ENCODE results near the gene RNF2. TPM values are rescaled to one million over a fixed set of nuclear protein-coding genes. Genes with fewer than 3 reads are reported as not detected.

The RNF2 gene
- total RNA-seq, 1 donor from 2014 or later = 21.5 TPM

- DNase-seq (ENCODE audit: low read depth, low spot score) = no peak
Observed at GRCh38 chr1:185091480-185091879, 46.1 kb downstream of the RNF2 start.

- DNase-seq (ENCODE audit: low read depth, low spot score) = no peak
Observed at GRCh38 chr1:185094761-185095160, 49.4 kb downstream of the RNF2 start.

- DNase-seq (ENCODE audit: low read depth, low spot score) = peak; percentile 7
Observed at GRCh38 chr1:185096531-185096930, 51.2 kb downstream of the RNF2 start.

DNA sequence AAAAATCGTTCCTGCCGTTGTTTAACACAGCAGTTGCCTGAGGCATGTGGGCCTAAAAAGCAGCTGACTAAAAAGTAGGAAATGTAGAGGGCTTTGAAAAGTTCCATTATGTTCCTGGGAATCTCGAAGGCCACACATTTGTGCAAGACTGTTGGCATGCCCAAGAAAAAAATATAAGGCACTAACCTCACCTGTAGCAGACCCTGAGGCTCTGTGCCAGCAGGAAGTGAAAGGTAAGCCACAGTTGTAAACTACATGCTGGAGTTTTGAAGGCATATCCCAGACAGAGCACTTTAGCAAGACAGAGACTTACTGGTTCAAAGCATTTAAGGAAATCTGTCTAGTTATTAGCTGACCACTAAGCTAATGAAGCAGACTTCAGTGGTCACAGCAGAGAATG, 58.7 kb downstream of the RNF2 start:
- no peak for DNase-seq (ENCODE audit: low read depth, low spot score)

GRCh38 chr1:185105121-185105520, 59.8 kb downstream of the RNF2 start:
- DNase-seq (ENCODE audit: low read depth, low spot score) = no peak

GRCh38 chr1:185108321-185108720, 63.0 kb downstream of the RNF2 start:
- no peak for DNase-seq (ENCODE audit: low read depth, low spot score)

- DNase-seq (ENCODE audit: low read depth, low spot score) = no peak
Observed at GRCh38 chr1:185110145-185110544, 64.8 kb downstream of the RNF2 start.

DNA sequence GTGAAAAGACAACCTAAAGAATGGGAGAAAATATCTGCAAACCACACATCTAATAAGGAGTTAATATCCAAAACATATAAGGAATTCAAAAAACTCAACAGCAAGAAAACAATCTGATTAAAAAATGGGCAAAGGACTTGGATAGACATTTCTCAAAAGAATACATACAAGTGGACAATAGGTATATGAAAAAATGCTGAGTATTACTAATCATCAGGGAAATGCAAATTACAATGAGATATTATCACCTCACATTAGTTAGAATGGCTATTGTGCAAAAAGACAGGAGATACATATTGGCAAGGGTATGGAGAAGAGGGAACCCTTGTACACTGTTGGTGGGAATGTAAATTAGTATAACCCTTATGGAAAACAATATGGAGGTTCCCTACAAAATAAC, 66.5 kb downstream of the RNF2 start:
- DNase-seq (ENCODE audit: low read depth, low spot score) = no peak

DNA sequence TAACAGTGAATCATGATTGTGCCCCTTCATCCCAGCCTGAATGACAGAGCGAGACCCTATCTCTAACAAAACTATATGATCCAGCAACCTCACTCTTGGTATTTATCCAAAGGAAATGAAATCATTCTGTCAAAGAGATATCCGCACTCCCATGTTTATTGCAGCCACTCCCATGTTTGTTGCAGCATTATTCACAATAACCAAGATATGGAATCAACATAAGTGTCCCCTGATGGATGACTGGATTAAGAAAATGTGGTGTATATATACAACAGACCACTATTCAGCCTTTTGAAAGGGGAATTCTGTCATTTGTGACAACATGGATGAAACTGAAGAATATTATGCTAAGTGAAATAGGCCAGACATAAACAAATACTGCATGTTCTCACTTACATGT, 67.0 kb downstream of the RNF2 start:
- no peak for DNase-seq (ENCODE audit: low read depth, low spot score)

DNA sequence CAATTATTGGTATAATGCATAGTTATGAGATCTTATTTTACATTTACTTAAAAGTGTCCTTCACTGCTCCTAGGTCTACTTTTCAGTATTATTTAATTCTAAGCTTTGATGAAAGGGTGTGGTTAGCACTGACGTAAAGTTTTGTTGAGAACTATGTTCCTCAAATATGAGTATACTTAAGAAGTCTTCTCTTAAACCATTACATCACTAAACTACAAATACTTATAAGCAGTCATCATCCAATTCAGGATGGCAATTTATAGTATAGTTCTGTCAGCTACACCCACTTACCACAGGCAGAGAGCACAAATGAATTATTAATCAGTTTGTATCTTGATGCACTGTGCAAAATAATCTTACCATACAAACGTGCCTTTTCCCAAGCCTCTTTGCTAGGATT, 84.3 kb downstream of the RNF2 start:
- no peak for DNase-seq (ENCODE audit: low read depth, low spot score)

DNA sequence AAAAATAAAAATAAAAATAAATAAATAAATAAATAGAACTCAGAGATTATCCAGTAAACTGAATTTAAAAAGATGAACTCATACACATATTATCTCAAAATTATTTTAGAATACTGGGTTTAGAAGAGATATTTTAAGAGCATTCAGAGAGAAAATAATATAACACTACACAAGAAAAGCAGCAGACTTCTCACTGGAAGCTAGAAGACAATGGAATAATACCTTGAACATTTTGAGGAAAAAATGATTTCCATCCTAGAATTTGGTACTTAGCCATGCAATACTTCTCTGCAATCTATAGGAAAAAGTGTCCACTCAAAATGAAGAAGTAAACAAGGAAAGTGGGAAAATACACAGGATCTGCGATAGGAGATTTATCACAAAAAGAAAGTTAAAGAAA, 87.2 kb downstream of the RNF2 start:
- DNase-seq (ENCODE audit: low read depth, low spot score) = no peak

GRCh38 chr1:185137896-185138545, 92.7 kb downstream of the RNF2 start:
- no peak for DNase-seq (ENCODE audit: low read depth, low spot score)

DNA sequence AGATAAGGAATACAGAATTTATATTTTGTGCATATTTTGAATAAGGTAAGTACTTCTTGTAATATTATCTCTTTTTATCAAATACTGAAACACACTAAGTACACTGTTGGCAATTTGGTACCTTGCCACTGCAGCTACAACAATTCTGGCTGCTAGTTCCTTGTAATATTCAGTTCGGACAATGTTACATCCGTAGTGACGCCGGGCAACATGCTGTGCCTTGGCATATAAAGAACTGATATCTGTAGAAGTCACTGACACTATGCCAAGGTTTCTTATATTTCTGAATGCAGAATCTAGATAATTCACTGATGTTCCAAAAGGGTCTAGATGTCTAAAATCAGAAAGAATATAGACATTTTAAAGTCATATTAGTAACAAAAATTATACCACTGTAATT, 93.9 kb downstream of the RNF2 start:
- DNase-seq (ENCODE audit: low read depth, low spot score) = no peak

DNA sequence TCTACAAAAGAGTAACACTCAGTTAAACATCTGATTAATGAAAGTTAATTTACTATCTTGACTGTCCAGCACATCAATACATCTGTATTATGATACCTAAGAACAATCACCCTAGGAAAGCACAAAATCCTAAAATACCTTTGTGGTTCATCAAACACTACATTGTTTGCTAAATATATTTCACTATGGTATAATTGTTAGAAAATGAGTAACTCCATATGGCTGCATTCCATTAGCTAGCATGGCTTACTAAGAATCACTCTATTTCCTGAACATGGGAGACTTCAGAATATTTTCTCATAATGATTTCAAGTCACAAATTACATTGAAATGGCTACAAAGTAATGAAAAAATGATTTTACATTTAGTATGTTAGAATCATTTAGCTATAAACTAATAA, 98.9 kb downstream of the RNF2 start:
- no peak for DNase-seq (ENCODE audit: low read depth, low spot score)

DNA sequence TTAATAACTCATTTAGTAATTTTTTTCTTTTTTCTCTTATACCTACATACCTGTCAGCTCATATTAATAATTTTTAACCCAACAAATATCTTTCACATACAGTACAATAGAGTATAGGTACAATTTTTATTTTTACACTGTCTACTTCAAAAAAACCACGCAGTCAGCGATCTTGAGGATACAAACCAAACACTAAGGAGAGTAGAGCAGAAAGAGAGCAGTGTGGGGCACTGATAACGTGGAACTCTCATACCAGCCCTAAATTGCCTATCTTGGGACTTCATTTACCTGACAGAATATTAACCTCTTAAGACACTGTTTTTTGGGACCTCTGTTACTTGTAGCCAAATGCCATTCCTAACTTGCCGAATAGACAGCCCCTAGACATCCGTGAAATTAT, 105.9 kb downstream of the RNF2 start:
- no peak for DNase-seq (ENCODE audit: low read depth, low spot score)

Other genes starting within 250 kb of the RNF2 start
- 12.3 and 14.9 TPM in 2 replicates for gene NIBAN1, start 71.0 kb upstream of the RNF2 start, total RNA-seq
- gene TRMT1L, start 111.4 kb downstream of the RNF2 start, total RNA-seq = 15.0 and 38.3 TPM in 2 replicates
- gene SWT1, start 111.6 kb downstream of the RNF2 start, total RNA-seq = 3.2 and 4.9 TPM in 2 replicates